IMR-90 (cell line): ENCODE measurements around the gene NIPA2. TPM values are rescaled to one million over a fixed set of nuclear protein-coding genes. Genes with fewer than 3 reads are reported as not detected.
A peak's percentile ranks its signal among the peaks of the same experiment; 100 is the strongest.

Experiments used
- ATAC-seq: fragments of 200-7000 bp; cut with Tn5 transposase; 2 replicates; pipeline ENCODE4 v1.9.1; 2020; ENCODE audit warnings: low read depth, mild to moderate bottlenecking, moderate library complexity
- Bru-seq: library from RNA; stranded (reverse); fragments of 400-500 nt; gene quantifications from one replicate; lab custom pipeline; 2021; lab: Mats Ljungman, UMichigan
- BruChase-seq, 2 experiments: library from RNA; stranded (reverse); fragments of 400-500 nt; gene quantifications; one replicate each; lab custom pipeline; 2021; lab: Mats Ljungman, UMichigan
- BruUV-seq: library from RNA; stranded (reverse); fragments of 400-500 nt; replicated peaks from 2 replicates; lab custom pipeline; 2021; lab: Mats Ljungman, UMichigan
- CTCF ChIA-PET: fragments of 300-600 bp; formaldehyde crosslinking; extraction: SDS; loops from one replicate; lab custom pipeline; 2021; ENCODE audit warnings: antibody characterized with exemption; lab: Yijun Ruan, JAX
- POLR2A ChIA-PET: fragments of 300-600 bp; sonication (Branson Sonifier 250); formaldehyde crosslinking; loops from one replicate; lab custom pipeline; 2022; ENCODE audit warnings: antibody characterized with exemption; ENCODE audit not compliant: unreplicated experiment; lab: Charles Lee
- DNase-seq: peaks from one replicate; pipeline ENCODE4 v3.0.0; 2013
- H2AFZ ChIP-seq: replicated peaks from 2 replicates; pipeline ENCODE3; 2013; ENCODE audit warnings: low read length, mild to moderate bottlenecking; ENCODE audit not compliant: poor library complexity
- H2AK5ac ChIP-seq: 2 replicates; pipeline ENCODE4 v1.6.1; 2013; ENCODE audit warnings: low read depth, low read length, inconsistent platforms
- H2AK9ac ChIP-seq: replicated peaks from 2 replicates; pipeline ENCODE3; 2013; ENCODE audit warnings: mild to moderate bottlenecking, low read depth, low read length, moderate library complexity; ENCODE audit not compliant: poor library complexity
- H2BK120ac ChIP-seq: 2 replicates; pipeline ENCODE4 v1.6.1; 2013; ENCODE audit warnings: low read depth, low read length, inconsistent platforms
- H2BK15ac ChIP-seq: 3 replicates; pipeline ENCODE4 v1.6.1; 2013; ENCODE audit warnings: low read depth, low read length, inconsistent platforms
- H2BK20ac ChIP-seq: 2 replicates; pipeline ENCODE4 v1.6.1; 2013; ENCODE audit warnings: low read depth, mild to moderate bottlenecking, inconsistent platforms, low read length, moderate library complexity
- H2BK5ac ChIP-seq: 2 replicates; pipeline ENCODE4 v1.6.1; 2013; ENCODE audit warnings: mild to moderate bottlenecking, low read depth, low read length, inconsistent platforms; ENCODE audit not compliant: poor library complexity, severe bottlenecking
- H3K14ac ChIP-seq: replicated peaks from 2 replicates; pipeline ENCODE4 v1.6.1; 2013; ENCODE audit warnings: low read depth, low read length, inconsistent platforms
- H3K18ac ChIP-seq: 2 replicates; pipeline ENCODE4 v1.6.1; 2013; ENCODE audit warnings: low read depth, low read length, control low read depth
- H3K23ac ChIP-seq: 2 replicates; pipeline ENCODE4 v1.6.1; 2013; ENCODE audit warnings: low read depth, low read length, inconsistent platforms
- H3K27ac ChIP-seq: 2 replicates; pipeline ENCODE4 v1.5.1; 2013; ENCODE audit warnings: mild to moderate bottlenecking, control low read depth, low read length; ENCODE audit not compliant: insufficient read depth
- H3K27me3 ChIP-seq: 2 replicates; pipeline ENCODE4 v1.6.1; 2013; ENCODE audit warnings: low read length; ENCODE audit not compliant: control insufficient read depth, insufficient read depth
- H3K36me3 ChIP-seq: 2 replicates; pipeline ENCODE4 v1.6.1; 2013; ENCODE audit warnings: low read length, mixed read lengths; ENCODE audit not compliant: control insufficient read depth, insufficient read depth
- H3K4ac ChIP-seq: 2 replicates; pipeline ENCODE4 v1.6.1; 2013; ENCODE audit warnings: low read depth, low read length, inconsistent platforms
- H3K4me1 ChIP-seq: 2 replicates; pipeline ENCODE4 v1.6.1; 2013; ENCODE audit warnings: low read length, mixed read lengths; ENCODE audit not compliant: control insufficient read depth, insufficient read depth
- H3K4me2 ChIP-seq: 2 replicates; pipeline ENCODE4 v1.6.1; 2013; ENCODE audit warnings: low read depth, mild to moderate bottlenecking, control low read depth, low read length, moderate library complexity
- H3K4me3 ChIP-seq: 2 replicates; pipeline ENCODE4 v1.5.1; 2013; ENCODE audit warnings: low read depth, mild to moderate bottlenecking, control low read depth, low read length, moderate library complexity; ENCODE audit not compliant: insufficient read depth
- H3K56ac ChIP-seq: 2 replicates; pipeline ENCODE4 v1.6.1; 2013; ENCODE audit warnings: low read length, inconsistent platforms; ENCODE audit not compliant: insufficient read depth; ENCODE audit errors: extremely low read depth
- H3K79me1 ChIP-seq, 2 experiments: 2 replicates each; pipeline ENCODE4 v1.6.1; 2013; ENCODE audit warnings: low read length in 2 of 2, inconsistent platforms in 1 of 2, low read depth in 1 of 2
- H3K9ac ChIP-seq: 2 replicates; pipeline ENCODE4 v1.6.1; 2013; ENCODE audit warnings: low read depth, low read length, control low read depth
- H3K9me1 ChIP-seq: 2 replicates; pipeline ENCODE4 v1.6.1; 2013; ENCODE audit warnings: low read length, inconsistent platforms; ENCODE audit not compliant: insufficient read depth
- H3K9me3 ChIP-seq: 2 replicates; pipeline ENCODE4 v1.6.1; 2013; ENCODE audit warnings: low read length; ENCODE audit not compliant: control insufficient read depth, insufficient read depth
- H4K20me1 ChIP-seq: 2 replicates; pipeline ENCODE4 v1.6.1; 2013; ENCODE audit warnings: low read length, inconsistent platforms; ENCODE audit not compliant: insufficient read depth
- H4K5ac ChIP-seq: 2 replicates; pipeline ENCODE4 v1.6.1; 2013; ENCODE audit warnings: mild to moderate bottlenecking, low read depth, low read length, control low read depth
- H4K8ac ChIP-seq, 2 experiments: 2 replicates each; pipeline ENCODE4 v1.6.1; 2013; ENCODE audit warnings: low read depth in 2 of 2, low read length in 2 of 2, control low read depth in 1 of 2, inconsistent platforms in 1 of 2
- H4K91ac ChIP-seq: 2 replicates; pipeline ENCODE4 v1.6.1; 2013; ENCODE audit warnings: low read depth, low read length, inconsistent platforms; ENCODE audit not compliant: insufficient read depth
- CEBPB ChIP-seq: IDR thresholded peaks from 2 replicates; pipeline ENCODE4 v1.6.1; 2012; ENCODE audit warnings: low read depth, low read length, improper control_type of control experiment
- CHD1 ChIP-seq: IDR thresholded peaks from 2 replicates; pipeline ENCODE4 v1.6.1; 2012; ENCODE audit warnings: low read depth, low read length, improper control_type of control experiment
- FOS ChIP-seq: fragments of 150-350 bp; IDR thresholded peaks from 2 replicates; pipeline ENCODE4 v1.6.1; 2016; ENCODE audit warnings: low read depth, low read length
- MAFK ChIP-seq: IDR thresholded peaks from 2 replicates; pipeline ENCODE4 v1.6.1; 2012; ENCODE audit warnings: low read depth, low read length, improper control_type of control experiment
- NFE2L2 ChIP-seq: fragments of 150-350 bp; IDR thresholded peaks from 2 replicates; pipeline ENCODE4 v1.6.1; 2016; ENCODE audit warnings: low read depth, mild to moderate bottlenecking, low read length
- RCOR1 ChIP-seq: IDR thresholded peaks from 2 replicates; pipeline ENCODE4 v1.6.1; 2012; ENCODE audit warnings: mild to moderate bottlenecking, low read length, improper control_type of control experiment; ENCODE audit not compliant: insufficient replicate concordance
- SMC3 ChIP-seq: fragments of 150-350 bp; IDR thresholded peaks from 2 replicates; pipeline ENCODE4 v1.6.1; 2016; ENCODE audit warnings: low read depth, mild to moderate bottlenecking, antibody characterized with exemption, low read length, moderate library complexity
- USF2 ChIP-seq: fragments of 150-350 bp; IDR thresholded peaks from 2 replicates; pipeline ENCODE4 v1.6.1; 2017; ENCODE audit warnings: mild to moderate bottlenecking, antibody characterized with exemption, low read length, low read depth
- WGBS, 2 experiments: methylation state at CpG; one replicate each; pipeline versions ENCODE4 v1.1.5 to v1.1.7; 2013; ENCODE audit warnings: missing lambda C conversion rate in 2 of 2; ENCODE audit not compliant: insufficient read length in 1 of 2; ENCODE audit errors: extremely low coverage in 2 of 2; 5-methylcytosine and 5-hydroxymethylcytosine counted together
- dilution Hi-C: fragments of 300-500 bp; cut with HindIII; formaldehyde crosslinking; loops from one replicate; pipeline ENCODE4 v1.14.3; 2018; ENCODE audit warnings: low sequenced_read_pairs; ENCODE audit not compliant: unreplicated experiment
- in situ Hi-C: fragments of 300-500 bp; cut with MboI; formaldehyde crosslinking; loops from 3 replicates; pipeline ENCODE4 v1.14.3; 2019; ENCODE audit warnings: low sequenced_read_pairs, inconsistent platforms, mixed read lengths
- intact Hi-C: fragments of 100-400 bp; cut with micrococcal nuclease; formaldehyde crosslinking; loops from 2 replicates; pipeline ENCODE4 v1.10.0; 2022
- long read RNA-seq: library from polyadenylated mRNA; unstranded; transcript quantifications from one replicate; pipeline ENCODE4 v2.0.0, GENCODE V29; 2021; ENCODE audit not compliant: unreplicated experiment
- polyA plus RNA-seq, 3 experiments: library from polyadenylated mRNA; depleted of rRNA; stranded (reverse); fragments of >200 nt; gene quantifications; 2 replicates each; pipeline ENCODE4 v1.2.3, GENCODE V29; 2012; ENCODE audit warnings: low replicate concordance in 1 of 3
- total RNA-seq: library from RNA; depleted of rRNA; stranded (reverse); fragments of >200 nt; gene quantifications from 2 replicates; pipeline ENCODE4 v1.2.3, GENCODE V29; 2012; rRNA removed
- TF ChIP-seq, protein P1 (sequence below): conservative IDR thresholded peaks from 2 replicates; pipeline ENCODE4 v1.5.1; 2012; ENCODE audit warnings: mild to moderate bottlenecking, low read depth, low read length, improper control_type of control experiment
- TF ChIP-seq, protein P2 (sequence below): fragments of 150-350 bp; IDR thresholded peaks from 2 replicates; pipeline ENCODE4 v1.6.1; 2016; ENCODE audit warnings: low read depth, mild to moderate bottlenecking, low read length, moderate library complexity, borderline replicate concordance

NIPA2 gene
- total RNA-seq (38.0 and 78.6 TPM in 2 replicates), polyA plus RNA-seq (2012; rRNA removed) (25.6 and 33.0 TPM in 2 replicates), Bru-seq, nascent RNA (percentile 83 among the genes with signal in this experiment), BruChase-seq, experiment 1, labeled RNA remaining after a 6-hour chase (percentile 87 among the genes with signal in this experiment), BruChase-seq, experiment 2, labeled RNA remaining after a 2-hour chase (percentile 74 among the genes with signal in this experiment)
- 18.0 and 19.5 TPM in 2 replicates for polyA plus RNA-seq (2012; cell fraction: cytosol; rRNA removed)
- polyA plus RNA-seq (2012; cell fraction: nucleus; rRNA removed; ENCODE audit: low replicate concordance) = 8.5 and 13.9 TPM in 2 replicates
- long read RNA-seq, transcript NIPA2-204 (7 exons, 3,130 nt) = minor isoform, 11 of 129 reads
- long read RNA-seq, transcript NIPA2-201 (8 exons, 3,233 nt) = minor isoform, 14 of 129 reads
- long read RNA-seq, transcript NIPA2-203 (6 exons, 2,280 nt) = major isoform, 41 of 129 reads
- long read RNA-seq, partial matches to known transcripts = 17 of 129 reads
- long read RNA-seq, other reads (novel, unspliced or antisense) = 44 of 129 reads

- no peaks in the 10 kb centered on the region for H3K9me1 ChIP-seq
- peak within 1 kb of the TSS; percentile 100 for H3K4me2 ChIP-seq
- in situ Hi-C loops (no loop called here), dilution Hi-C loops (no loop called here), intact Hi-C loops (loop anchor here (5.0 kb wide), 1 partner anchor 49 kb away; no protein-coding TSS in a partner anchor)
- POLR2A ChIA-PET = interaction anchor here (0.6 kb wide), 1 partner anchor 29 kb away, joined by 3 read pairs; no protein-coding TSS in a partner anchor
- H2BK20ac ChIP-seq = no peak within 1 kb of the TSS
- peak within 1 kb of the TSS; percentile 85 for H3K4me3 ChIP-seq
- WGBS, 2 experiments = 0% methylated on average over 29 of the region's 83 CpGs; no CpG with 5 or more reads in 1 of the 2 experiments
- peak within 1 kb of the TSS; percentile 49 for H3K4ac ChIP-seq
- H4K5ac ChIP-seq = peak within 1 kb of the TSS; percentile 38
- BruUV-seq = no TSS peak
- H3K9me3 ChIP-seq = no peaks in the 10 kb centered on the region
- H3K4me1 ChIP-seq = peaks cover 2% of the 10 kb centered on the region; the same call in 1 of the 2 replicates
- no peaks in the 10 kb centered on the region for H3K27me3 ChIP-seq
- peak within 1 kb of the TSS; percentile 58 for H2AK9ac ChIP-seq
- H4K91ac ChIP-seq = peak within 1 kb of the TSS; percentile 49; the same call in 1 of the 2 replicates
- peak; percentile 97 for DNase-seq
- H3K23ac ChIP-seq = peak within 1 kb of the TSS; percentile 84
- ATAC-seq = peak; percentile 98
- H3K9ac ChIP-seq = peak within 1 kb of the TSS; percentile 96
- H4K20me1 ChIP-seq = no peaks in the 10 kb centered on the region
- H2AK5ac ChIP-seq = no peak within 1 kb of the TSS
- H3K14ac ChIP-seq = peak within 1 kb of the TSS; percentile 70
- CTCF ChIA-PET = no interaction called here
- H2BK5ac ChIP-seq = peak within 1 kb of the TSS; percentile 79
- peaks cover 2% of the 10 kb centered on the region; the same call in 1 of the 2 replicates for H3K36me3 ChIP-seq
- peak within 1 kb of the TSS; percentile 83 for H3K27ac ChIP-seq
- H2AFZ ChIP-seq = peak within 1 kb of the TSS; percentile 93
- peaks cover 4 to 9% of the 10 kb centered on the region in 2 experiments; a peak in 3 of 4 replicates for H3K79me1 ChIP-seq
- no peak within 1 kb of the TSS for H2BK15ac ChIP-seq
- H2BK120ac ChIP-seq = peak within 1 kb of the TSS; percentile 7; the same call in 1 of the 2 replicates
- H4K8ac ChIP-seq = peak within 1 kb of the TSS; percentile 43 to 74; a peak in 3 of 4 replicates
- H3K18ac ChIP-seq = peak within 1 kb of the TSS; percentile 32
- peak within 1 kb of the TSS; percentile 91 for H3K56ac ChIP-seq
- TF ChIP-seq MAFK (no peak), RCOR1 (no peak), SMC3 (no peak), FOS (no peak), CEBPB (peak; percentile 94), NFE2L2 (no peak), USF2 (no peak), CHD1 (no peak)
- TF ChIP-seq, protein P1, sequence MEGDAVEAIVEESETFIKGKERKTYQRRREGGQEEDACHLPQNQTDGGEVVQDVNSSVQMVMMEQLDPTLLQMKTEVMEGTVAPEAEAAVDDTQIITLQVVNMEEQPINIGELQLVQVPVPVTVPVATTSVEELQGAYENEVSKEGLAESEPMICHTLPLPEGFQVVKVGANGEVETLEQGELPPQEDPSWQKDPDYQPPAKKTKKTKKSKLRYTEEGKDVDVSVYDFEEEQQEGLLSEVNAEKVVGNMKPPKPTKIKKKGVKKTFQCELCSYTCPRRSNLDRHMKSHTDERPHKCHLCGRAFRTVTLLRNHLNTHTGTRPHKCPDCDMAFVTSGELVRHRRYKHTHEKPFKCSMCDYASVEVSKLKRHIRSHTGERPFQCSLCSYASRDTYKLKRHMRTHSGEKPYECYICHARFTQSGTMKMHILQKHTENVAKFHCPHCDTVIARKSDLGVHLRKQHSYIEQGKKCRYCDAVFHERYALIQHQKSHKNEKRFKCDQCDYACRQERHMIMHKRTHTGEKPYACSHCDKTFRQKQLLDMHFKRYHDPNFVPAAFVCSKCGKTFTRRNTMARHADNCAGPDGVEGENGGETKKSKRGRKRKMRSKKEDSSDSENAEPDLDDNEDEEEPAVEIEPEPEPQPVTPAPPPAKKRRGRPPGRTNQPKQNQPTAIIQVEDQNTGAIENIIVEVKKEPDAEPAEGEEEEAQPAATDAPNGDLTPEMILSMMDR = no peak
- TF ChIP-seq, protein P2, sequence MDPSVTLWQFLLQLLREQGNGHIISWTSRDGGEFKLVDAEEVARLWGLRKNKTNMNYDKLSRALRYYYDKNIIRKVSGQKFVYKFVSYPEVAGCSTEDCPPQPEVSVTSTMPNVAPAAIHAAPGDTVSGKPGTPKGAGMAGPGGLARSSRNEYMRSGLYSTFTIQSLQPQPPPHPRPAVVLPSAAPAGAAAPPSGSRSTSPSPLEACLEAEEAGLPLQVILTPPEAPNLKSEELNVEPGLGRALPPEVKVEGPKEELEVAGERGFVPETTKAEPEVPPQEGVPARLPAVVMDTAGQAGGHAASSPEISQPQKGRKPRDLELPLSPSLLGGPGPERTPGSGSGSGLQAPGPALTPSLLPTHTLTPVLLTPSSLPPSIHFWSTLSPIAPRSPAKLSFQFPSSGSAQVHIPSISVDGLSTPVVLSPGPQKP = no peak
Observed at GRCh38 chr15:22838292-22839042, at the start of gene NIPA2. TSS of gene NIPA2 (plus strand) at chr15:22838666. CDS start at chr15:22851732, 13,066 bp downstream.
